Measurements from ENCODE around the gene TST.

TST gene

GRCh38 chr22:37019309-37020191 is at the start of gene TST, which contains the start of gene MPST:
Gene TST, minus strand, starts transcription at chr22:37019447. Its CDS starts 715 bp downstream, at chr22:37018732.
Gene MPST, plus strand, starts transcription at chr22:37019742. Its CDS starts 95 bp downstream, at chr22:37019837.
- peak; percentile 24 for DNase-seq (ENCODE audit: low read depth)

DNA sequence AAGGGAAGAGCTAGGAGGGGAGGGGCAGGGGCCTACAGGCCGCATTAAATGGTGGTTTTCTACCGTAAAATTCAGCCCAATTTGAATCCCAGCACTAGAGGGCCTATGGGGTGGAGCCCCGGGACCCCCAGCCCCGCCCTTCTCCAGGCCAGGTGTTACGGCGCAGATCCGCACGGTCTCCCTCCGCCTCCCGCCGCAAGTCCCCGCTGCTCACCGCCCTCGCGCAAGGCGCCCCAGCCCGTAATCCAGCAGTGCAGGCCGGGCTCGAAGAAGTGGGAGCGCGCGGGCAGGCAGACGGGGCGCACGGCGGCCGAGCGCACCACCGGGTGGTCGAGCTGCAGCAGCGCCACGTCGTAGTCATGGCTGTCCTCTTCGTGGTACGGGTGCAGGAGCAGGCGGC is 49.6 kb upstream of the TST start:
- no peak for DNase-seq (ENCODE audit: low read depth)

GRCh38 chr22:37067428-37067827 is 48.2 kb upstream of the TST start:
- no peak for DNase-seq (ENCODE audit: low read depth)

GRCh38 chr22:37065961-37066360 is 46.7 kb upstream of the TST start:
- DNase-seq (ENCODE audit: low read depth) = no peak

- no peak for DNase-seq (ENCODE audit: low read depth)
Observed at GRCh38 chr22:37065180-37065579, 45.9 kb upstream of the TST start.

DNA sequence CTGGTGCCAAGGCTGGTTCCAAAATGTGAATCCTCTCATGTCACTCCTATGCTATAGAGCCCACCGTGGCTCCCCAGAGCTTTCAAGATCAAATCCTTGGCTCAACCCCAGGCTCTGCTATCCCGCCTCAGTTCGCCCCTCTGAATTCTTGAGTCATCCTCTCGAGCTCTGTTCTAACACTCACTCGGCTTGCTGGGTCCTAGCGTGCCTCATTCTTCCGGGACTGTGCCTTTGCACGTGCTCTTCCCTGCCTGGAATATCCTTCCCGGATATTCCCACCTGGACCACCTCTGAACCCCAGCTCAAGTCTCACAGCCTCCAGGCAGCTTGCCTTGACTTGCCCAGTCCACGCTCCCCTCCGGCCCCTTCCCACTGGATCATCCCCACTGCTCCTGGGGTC is 45.3 kb upstream of the TST start:
- no peak for DNase-seq (ENCODE audit: low read depth)

DNA sequence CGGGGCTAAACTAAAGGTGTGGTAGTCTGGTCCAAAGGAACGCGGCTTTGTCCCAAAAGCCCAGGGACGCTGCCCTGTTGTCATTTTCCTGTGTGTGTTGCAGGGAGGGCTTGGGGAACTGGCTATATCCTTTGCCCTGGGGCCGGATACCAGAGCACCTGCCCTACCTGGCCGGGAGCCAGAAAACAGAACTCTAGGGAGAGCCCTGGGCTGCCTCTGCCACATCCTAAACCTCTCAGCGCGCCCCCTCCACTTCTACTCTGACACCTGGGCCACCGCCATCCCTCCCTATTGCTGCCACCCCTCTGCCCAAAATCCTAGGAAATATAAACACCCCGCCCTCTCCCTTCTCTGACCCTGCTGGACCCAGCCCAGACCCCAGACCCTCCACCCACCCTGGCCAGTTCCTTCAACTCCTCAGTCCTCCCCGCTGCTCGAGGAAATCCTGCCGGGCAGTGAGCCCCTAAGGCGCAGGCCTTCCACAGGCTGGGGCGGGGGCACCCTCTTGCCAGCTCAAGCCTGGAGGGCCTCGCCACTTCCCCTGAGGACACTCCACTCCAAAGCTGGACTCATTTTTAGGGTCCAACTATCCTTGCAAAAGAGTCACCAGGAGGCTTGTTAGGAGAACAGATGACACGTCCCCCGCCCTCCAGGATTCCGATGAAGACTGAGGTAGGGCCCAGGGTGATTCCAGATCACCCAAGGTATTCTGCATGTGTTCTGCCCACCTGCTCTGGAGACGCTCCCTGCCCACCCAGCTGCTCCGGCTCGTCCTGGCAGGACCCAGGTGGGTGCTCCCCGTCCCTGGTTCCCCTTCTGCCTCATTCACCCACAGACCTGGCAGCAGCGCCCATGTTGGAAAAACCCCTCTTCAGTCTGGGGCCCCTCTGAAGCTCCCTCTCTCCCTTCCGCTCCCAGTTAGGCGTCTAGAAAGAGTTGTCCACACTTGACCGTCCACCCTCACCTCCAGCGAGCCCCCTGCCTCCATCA is 44.5 kb upstream of the TST start:
- no peak for DNase-seq (ENCODE audit: low read depth)

GRCh38 chr22:37062702-37063381 is 43.6 kb upstream of the TST start:
- no peak for DNase-seq (ENCODE audit: low read depth)

DNA sequence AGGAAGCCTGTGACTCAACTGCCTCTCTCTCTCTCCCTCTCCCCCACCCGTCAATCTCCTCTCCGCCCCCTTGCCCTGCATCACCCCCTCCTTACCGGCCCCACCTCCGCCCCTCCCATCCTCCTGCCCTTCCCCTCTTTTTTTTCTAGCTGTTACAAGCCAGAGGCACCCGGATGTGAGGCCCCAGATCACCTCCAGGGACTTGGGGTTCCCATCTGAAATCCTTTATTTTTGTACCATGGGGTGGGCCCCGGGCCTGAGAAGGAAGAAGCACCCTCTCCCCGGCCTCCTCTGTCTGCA is 43.1 kb upstream of the TST start:
- DNase-seq (ENCODE audit: low read depth) = no peak

DNA sequence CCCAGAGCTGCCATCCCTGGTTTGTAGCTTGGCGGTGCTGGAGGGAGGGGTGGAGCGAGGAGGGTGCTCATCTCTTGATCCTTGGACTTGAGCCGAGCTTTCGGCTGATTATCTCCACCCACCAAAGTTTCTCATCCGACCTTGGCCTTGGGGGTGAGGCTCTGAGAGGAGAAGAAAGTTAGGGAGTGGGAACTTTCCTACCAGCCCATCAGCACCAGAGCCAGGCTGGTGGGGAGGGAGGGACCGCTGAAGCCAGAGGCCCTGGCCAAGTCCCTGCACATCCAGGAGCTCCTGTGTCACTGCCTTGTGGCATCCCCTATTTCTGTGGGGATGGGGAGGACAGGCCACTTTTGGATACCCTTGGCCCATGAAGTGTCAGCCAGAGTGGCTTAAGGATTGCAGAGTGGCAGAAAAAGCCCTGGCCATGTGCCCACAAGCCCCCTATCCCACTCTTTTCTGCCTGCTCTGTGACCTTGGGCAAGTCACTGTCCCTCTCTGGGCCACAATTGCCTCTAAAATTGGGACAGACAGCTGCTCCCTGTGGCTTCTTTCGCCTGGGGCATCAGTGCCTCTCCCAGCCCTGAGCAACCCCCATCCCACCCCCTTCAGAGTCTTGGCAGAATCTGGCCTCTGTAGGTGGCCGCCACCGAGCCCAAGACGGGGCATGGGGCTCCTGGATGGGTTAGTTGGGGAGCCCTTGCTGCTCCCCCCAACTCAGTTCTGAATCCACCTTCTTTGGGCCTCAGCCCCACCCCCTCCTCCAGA is 42.5 kb upstream of the TST start:
- no peak for DNase-seq (ENCODE audit: low read depth)

DNA sequence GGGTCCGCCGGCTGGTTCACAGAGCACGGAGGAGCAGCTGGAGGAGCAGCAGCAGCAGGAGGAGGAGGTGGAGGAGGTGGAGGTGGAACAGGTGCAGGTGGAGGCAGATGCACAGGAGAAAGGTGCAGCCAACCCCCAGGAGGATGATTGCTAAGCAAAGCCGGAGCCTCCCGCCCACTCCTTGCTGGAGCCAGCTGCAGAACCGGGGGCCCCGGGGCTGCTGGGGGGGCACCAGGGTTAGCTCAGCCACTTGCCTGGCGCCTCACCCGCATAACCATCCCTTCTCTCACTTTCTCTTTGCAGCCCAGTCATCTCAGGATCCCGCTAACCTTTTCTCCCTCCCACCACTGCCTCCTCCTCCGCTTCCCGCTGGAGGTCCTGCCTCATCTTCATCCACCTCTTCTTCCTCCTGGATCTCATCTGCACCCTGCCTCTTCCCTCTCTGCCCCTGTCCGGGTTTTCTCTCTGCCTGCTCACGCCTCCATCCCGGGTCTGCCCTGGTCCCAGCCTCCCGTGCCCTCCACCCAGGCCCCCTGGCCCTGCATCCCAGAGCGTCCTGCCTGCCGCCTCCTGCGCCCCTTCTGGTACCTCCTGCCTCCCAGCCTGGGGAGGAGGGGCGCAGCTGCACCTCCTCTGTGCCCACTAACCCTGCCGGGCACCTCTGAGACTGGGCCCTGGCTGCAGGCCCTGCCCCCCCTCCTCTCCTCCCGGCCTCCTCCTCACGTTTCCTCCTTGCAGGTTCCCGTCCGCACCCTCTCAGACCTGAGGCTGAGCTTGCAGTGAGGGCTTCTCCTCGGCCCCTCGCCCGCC is 41.8 kb upstream of the TST start:
- no peak for DNase-seq (ENCODE audit: low read depth)

DNA sequence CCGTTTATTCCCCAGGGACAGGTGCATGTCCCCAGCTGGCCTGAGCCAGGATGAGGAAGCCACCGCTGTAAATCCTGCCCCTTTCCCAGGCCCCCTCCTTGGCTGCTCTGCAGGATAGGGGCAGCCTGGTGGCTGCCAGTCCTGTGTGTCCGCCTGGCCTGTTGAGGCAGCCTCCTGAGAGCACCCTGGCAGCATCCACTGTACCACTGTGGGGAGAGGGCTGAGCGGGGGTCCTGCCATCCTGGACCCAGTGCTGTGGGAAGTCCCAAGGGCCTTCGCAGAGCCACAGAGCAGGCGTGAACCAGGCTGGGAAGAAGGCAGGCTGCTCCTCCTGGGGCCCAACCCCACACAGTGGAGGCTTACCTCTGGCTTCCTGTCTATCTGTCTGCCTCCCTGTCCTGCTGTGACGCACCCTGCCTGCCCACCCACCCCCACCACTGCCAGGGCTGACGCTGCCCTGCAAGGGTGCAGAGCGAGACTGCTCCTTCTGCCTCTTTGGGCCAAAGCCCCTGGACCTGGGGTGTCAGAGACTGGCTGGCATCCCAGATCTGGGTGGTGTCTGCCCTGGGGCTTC is 40.7 kb upstream of the TST start:
- DNase-seq (ENCODE audit: low read depth) = no peak

DNA sequence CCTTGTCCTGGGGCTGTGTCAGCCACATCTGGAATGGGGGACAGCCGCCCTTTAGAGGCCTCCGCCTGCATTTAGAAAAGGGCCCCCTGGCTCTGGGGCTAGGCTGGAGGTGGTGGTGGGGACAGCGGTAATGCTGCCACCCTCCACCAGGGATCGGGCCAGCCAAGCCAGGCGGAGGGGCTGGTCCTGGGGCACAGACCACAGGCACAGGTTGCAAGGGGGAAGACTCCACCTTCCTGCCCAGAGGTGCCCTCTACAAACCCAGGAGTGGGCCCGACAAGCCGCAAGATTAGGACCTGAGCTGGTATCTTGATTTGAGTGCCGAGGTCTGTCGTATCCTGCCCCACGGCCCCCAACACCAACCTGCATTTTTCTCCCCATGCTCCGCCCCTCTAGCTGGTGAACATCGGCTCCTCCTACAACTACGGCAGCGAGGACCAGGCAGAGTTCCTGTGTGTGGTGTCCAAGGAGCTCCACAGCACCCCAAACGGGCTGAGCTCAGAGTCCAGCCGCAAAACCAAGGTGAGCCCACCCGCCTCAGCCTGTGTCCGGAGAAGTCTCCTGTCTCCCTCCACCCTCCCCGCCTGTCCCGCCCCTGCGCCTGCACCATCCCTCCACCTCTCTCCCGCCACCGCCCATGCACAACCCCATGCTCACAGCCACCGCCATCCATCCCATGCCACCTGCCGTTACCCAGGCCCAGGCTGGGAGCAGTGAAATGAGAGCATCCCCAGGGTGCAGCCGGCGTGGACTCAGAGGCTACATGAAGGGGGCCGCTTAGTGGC is 39.9 kb upstream of the TST start:
- DNase-seq (ENCODE audit: low read depth) = no peak

GRCh38 chr22:37057796-37058510 is 38.7 kb upstream of the TST start:
- DNase-seq (ENCODE audit: low read depth) = no peak

DNA sequence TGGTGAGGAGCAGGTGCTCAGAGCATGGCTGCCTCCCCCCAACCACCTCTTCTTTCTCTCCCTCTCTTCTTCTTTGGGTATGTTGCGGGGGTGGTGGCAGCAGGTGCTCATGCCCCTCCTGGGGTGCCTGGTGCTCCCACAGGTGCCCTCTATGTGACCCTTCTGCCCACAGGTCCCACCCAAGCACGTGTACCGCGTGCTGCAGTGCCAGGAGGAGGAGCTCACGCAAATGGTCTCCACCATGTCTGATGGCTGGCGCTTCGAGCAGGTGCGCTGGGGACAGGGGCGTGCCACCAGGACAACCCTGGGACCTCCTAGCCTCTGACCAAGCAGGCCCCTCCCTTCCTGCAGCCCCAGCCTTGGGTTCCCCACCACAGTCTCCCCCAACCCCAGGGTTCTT is 38.0 kb upstream of the TST start:
- DNase-seq (ENCODE audit: low read depth) = no peak

GRCh38 chr22:37056246-37056645 is 37.0 kb upstream of the TST start:
- no peak for DNase-seq (ENCODE audit: low read depth)

- DNase-seq (ENCODE audit: low read depth) = no peak
Observed at GRCh38 chr22:37054600-37055365, 35.5 kb upstream of the TST start.

- DNase-seq (ENCODE audit: low read depth) = no peak
Observed at GRCh38 chr22:37054056-37054395, 34.8 kb upstream of the TST start.
